ENCODE results near the gene TOR2A. TPM values are rescaled to one million over a fixed set of nuclear protein-coding genes. Genes with fewer than 3 reads are reported as not detected.

The TOR2A gene
- total and polyA plus RNA-seq, 2 donors (not counting 3 experiments of a cell fraction or from before 2014, with no cell fraction given), result 19.3 to 23.9 TPM

DNA sequence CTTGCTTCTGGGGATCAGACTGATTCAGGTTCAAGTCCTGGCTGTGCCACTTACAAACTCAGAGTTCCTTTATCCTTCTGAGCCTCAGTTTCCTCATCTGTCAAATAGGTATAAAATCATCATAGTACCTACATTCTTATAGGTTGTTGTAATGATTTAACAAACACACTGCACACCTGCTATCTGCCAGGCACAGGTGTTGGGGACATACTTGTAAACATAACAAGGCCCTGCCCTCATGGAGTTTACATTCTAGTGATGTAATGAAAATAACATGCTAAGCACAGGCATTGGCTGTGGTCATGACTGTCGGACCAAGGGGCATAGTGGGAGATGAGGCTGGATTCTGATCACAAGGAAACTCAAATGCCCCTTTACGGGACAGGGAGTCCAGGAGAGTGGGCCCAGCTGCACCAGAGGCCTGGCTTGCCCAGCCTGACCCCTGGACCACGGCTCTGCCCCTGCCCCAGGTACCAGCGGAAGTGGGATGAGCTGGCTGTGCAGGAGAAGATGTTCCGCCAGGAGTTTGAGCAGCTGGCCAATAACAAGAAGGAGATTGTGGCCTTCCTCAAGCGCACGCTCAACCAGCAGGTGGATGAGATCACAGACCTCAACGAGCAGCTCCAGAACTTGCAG lies 26.0 kb downstream of the TOR2A start:
- Histone ChIP-seq H3K4me2 (ENCODE audit: insufficient read depth, low read length) (no peak overlapping the region), H3K79me2 (ENCODE audit: control insufficient read depth, insufficient read depth, low read length) (no peaks in the 10 kb centered on the region), H3K9me3 (replicated peaks; ENCODE audit: control insufficient read depth, insufficient read depth, low read length) (no peaks in the 10 kb centered on the region), H4K20me1 (replicated peaks; ENCODE audit: control insufficient read depth, extremely low read depth, insufficient read depth, low read length) (no peaks in the 10 kb centered on the region), H3K4me3 (replicated peaks in 1 of 3; ENCODE audit: insufficient read depth in 1 of 3, low read depth in 1 of 3, low read length in 3 of 3) (no peak overlapping the region), H3K4me1 (ENCODE audit: control insufficient read depth, extremely low read depth, insufficient read depth, low read length) (no peaks in the 10 kb centered on the region), H2AFZ (ENCODE audit: low read depth, low read length) (no peak overlapping the region), H3K9me1 (replicated peaks; ENCODE audit: control insufficient read depth, extremely low read depth, insufficient read depth, low read length) (no peaks in the 10 kb centered on the region), H3K36me3 (ENCODE audit: control insufficient read depth in 2 of 2, extremely low read depth in 1 of 2, insufficient read depth in 2 of 2, low read length in 2 of 2) (no peaks in the 10 kb centered on the region), H3K27me3 (ENCODE audit: control insufficient read depth in 2 of 2, insufficient read depth in 2 of 2, low read length in 2 of 2) (no peaks in the 10 kb centered on the region), H3K9ac (replicated peaks; ENCODE audit: extremely low read depth, insufficient read depth, low read length) (no peak overlapping the region), H3K27ac (ENCODE audit: insufficient read depth, low read depth, low read length) (no peak overlapping the region)
- FAIRE-seq, result no peak
- POLR2A ChIA-PET, result no interaction called here
- TF ChIP-seq JUN (IDR thresholded peaks at IDR 0.05; ENCODE audit: borderline replicate concordance, insufficient read depth, insufficient read length, low read depth) (no peak), EZH2 (IDR thresholded peaks at IDR 0.05; ENCODE audit: borderline replicate concordance, low read depth, low read length, severe bottlenecking) (no peak), MYC (IDR thresholded peaks at IDR 0.05; ENCODE audit: low read depth, low read length) (no peak), GATA2 (IDR thresholded peaks at IDR 0.05; ENCODE audit: insufficient read depth, insufficient read length, low read depth, low read length) (no peak), POLR2A (IDR thresholded peaks at IDR 0.05; ENCODE audit: low read depth, low read length) (no peak), FOS (IDR thresholded peaks at IDR 0.05; ENCODE audit: borderline replicate concordance, insufficient read depth, low read length) (no peak), POLR2AphosphoS5 (IDR thresholded peaks at IDR 0.05; ENCODE audit: insufficient read depth, low read depth, low read length) (no peak)
- TF ChIP-seq, protein P1, sequence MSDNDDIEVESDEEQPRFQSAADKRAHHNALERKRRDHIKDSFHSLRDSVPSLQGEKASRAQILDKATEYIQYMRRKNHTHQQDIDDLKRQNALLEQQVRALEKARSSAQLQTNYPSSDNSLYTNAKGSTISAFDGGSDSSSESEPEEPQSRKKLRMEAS (IDR thresholded peaks at IDR 0.05; ENCODE audit: insufficient read depth, insufficient read length), result no peak
- TF ChIP-seq, protein P2, sequence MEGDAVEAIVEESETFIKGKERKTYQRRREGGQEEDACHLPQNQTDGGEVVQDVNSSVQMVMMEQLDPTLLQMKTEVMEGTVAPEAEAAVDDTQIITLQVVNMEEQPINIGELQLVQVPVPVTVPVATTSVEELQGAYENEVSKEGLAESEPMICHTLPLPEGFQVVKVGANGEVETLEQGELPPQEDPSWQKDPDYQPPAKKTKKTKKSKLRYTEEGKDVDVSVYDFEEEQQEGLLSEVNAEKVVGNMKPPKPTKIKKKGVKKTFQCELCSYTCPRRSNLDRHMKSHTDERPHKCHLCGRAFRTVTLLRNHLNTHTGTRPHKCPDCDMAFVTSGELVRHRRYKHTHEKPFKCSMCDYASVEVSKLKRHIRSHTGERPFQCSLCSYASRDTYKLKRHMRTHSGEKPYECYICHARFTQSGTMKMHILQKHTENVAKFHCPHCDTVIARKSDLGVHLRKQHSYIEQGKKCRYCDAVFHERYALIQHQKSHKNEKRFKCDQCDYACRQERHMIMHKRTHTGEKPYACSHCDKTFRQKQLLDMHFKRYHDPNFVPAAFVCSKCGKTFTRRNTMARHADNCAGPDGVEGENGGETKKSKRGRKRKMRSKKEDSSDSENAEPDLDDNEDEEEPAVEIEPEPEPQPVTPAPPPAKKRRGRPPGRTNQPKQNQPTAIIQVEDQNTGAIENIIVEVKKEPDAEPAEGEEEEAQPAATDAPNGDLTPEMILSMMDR (IDR thresholded peaks at IDR 0.05; ENCODE audit: extremely low read depth in 1 of 2, insufficient read depth in 1 of 2, low read depth in 1 of 2, low read length in 2 of 2), result no peak
- no peak for DNase-seq (ENCODE audit: low read depth, low spot score)
- BruUV-seq (replicated peaks), result no TSS peak
- CTCF ChIA-PET, result no interaction called here
- dilution Hi-C loops (cut with MboI; ENCODE audit: extremely low pct_ligation_motif_present, low sequenced_read_pairs) (no loop called here), intact Hi-C loops (cut with micrococcal nuclease) (no loop called here)

All from endothelial cell of umbilical vein (primary cell).